HL-60 (cell line): ENCODE results near the gene UBN1.

Experiments used
- DNase-seq, 2 experiments: peaks; one replicate each; pipeline ENCODE4 v3.0.0-alpha.2; 2010 to 2020; ENCODE audit warnings: low read depth in 1 of 2, low spot score in 1 of 2
- H3K27ac ChIP-seq: fragments of 250-450 bp; sonication (Bioruptor Pico); replicated peaks from 2 replicates; pipeline ENCODE4 v1.5.1; 2020; ENCODE audit warnings: mild to moderate bottlenecking, moderate library complexity
- H3K27me3 ChIP-seq: fragments of 250-450 bp; sonication (Bioruptor Pico); 2 replicates; pipeline ENCODE4 v1.5.1; 2021; ENCODE audit warnings: mild to moderate bottlenecking, moderate library complexity; ENCODE audit not compliant: insufficient read depth, poor library complexity, severe bottlenecking
- H3K4me3 ChIP-seq: replicated peaks from 2 replicates; pipeline ENCODE4 v1.5.1; 2011; ENCODE audit warnings: mild to moderate bottlenecking, control low read depth, low read length; ENCODE audit not compliant: insufficient read depth
- GABPA ChIP-seq: IDR thresholded peaks from 2 replicates; pipeline ENCODE4 v1.6.1; 2012; ENCODE audit warnings: low read depth
- POLR2AphosphoS5 ChIP-seq: IDR thresholded peaks from 2 replicates; pipeline ENCODE4 v1.6.1; 2012; ENCODE audit warnings: low read depth
- REST ChIP-seq: IDR thresholded peaks from 2 replicates; pipeline ENCODE4 v1.6.1; 2012; ENCODE audit warnings: low read depth; ENCODE audit not compliant: insufficient replicate concordance
- SPI1 ChIP-seq: IDR thresholded peaks from 2 replicates; pipeline ENCODE4 v1.6.1; 2012; ENCODE audit warnings: low read depth, mild to moderate bottlenecking, borderline replicate concordance
- TF ChIP-seq, protein P1 (sequence below): IDR thresholded peaks from one replicate; pipeline ENCODE4 v1.5.1; 2011; ENCODE audit warnings: low read length, control low read depth, inconsistent platforms; ENCODE audit not compliant: insufficient read depth

The UBN1 gene

GRCh38 chr16:4820652-4821051 lies 26.6 kb upstream of the UBN1 start:
- Histone ChIP-seq H3K4me3 (no peak overlapping the region), H3K27ac (no peak overlapping the region), H3K27me3 (no peaks in the 10 kb centered on the region)
- no peak for DNase-seq
- TF ChIP-seq POLR2AphosphoS5, result no peak
- TF ChIP-seq GABPA, result no peak
- TF ChIP-seq, protein P1, sequence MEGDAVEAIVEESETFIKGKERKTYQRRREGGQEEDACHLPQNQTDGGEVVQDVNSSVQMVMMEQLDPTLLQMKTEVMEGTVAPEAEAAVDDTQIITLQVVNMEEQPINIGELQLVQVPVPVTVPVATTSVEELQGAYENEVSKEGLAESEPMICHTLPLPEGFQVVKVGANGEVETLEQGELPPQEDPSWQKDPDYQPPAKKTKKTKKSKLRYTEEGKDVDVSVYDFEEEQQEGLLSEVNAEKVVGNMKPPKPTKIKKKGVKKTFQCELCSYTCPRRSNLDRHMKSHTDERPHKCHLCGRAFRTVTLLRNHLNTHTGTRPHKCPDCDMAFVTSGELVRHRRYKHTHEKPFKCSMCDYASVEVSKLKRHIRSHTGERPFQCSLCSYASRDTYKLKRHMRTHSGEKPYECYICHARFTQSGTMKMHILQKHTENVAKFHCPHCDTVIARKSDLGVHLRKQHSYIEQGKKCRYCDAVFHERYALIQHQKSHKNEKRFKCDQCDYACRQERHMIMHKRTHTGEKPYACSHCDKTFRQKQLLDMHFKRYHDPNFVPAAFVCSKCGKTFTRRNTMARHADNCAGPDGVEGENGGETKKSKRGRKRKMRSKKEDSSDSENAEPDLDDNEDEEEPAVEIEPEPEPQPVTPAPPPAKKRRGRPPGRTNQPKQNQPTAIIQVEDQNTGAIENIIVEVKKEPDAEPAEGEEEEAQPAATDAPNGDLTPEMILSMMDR, result no peak
- TF ChIP-seq SPI1, result no peak
- TF ChIP-seq REST, result no peak

DNA sequence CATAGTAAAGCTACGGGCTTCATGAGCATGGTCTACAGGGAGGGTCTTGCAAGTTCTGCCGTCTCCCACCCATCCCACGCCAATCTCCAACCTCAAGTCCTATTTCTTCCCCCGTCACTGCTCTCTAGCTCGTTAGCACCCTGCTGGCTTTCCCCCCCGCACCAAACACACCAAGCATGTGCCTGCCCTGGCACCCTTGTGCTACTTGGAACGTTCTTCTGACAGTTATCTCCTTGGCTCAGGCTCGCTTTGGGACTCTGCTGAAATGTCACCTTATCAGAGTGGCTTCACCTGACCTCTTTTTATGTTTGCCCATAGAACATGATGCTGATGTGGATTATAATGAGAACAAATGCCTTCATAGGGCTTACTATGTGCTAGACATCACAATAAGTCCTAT lies 22.1 kb upstream of the UBN1 start:
- H3K27me3 ChIP-seq, result no peaks in the 10 kb centered on the region
- H3K4me3 ChIP-seq, result no peak overlapping the region
- DNase-seq, result no peak
- no peak overlapping the region for H3K27ac ChIP-seq
- TF ChIP-seq GABPA (no peak), REST (no peak), POLR2AphosphoS5 (no peak), SPI1 (no peak)
- TF ChIP-seq, protein P1, result no peak

DNA sequence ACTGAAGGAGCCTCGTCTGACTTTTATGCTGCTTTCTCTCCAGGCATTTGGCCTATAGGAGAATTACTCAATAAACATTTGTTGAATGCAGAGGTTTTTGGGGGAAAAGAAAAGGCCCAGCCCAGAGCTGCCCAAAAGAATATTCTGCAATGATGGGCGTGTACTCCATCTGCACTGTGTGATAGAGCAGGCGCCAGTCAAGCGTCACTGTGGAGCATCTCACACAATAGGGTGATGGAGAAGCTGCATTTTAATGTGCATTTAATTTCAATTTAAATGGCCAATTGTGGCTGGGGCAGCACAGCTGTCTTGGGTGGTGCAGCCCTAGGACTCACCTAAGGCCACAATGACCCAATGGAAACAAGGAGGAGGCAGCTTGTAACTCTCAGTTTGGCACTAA lies 20.8 kb upstream of the UBN1 start:
- no peaks in the 10 kb centered on the region for H3K27me3 ChIP-seq
- no peak for DNase-seq
- TF ChIP-seq SPI1, result no peak
- H3K27ac ChIP-seq, result no peak overlapping the region
- no peak overlapping the region for H3K4me3 ChIP-seq

- DNase-seq, result no peak
- TF ChIP-seq GABPA, result no peak
- TF ChIP-seq, protein P1, result no peak
- no peak for TF ChIP-seq REST
- no peak for TF ChIP-seq POLR2AphosphoS5
- no peak for TF ChIP-seq SPI1
- H3K27ac ChIP-seq, result no peak overlapping the region
Measured at GRCh38 chr16:4826980-4827379, 20.3 kb upstream of the UBN1 start.

More at GRCh38 chr16:4826980-4827379, 20.3 kb upstream of the UBN1 start:
- no peaks in the 10 kb centered on the region for H3K27me3 ChIP-seq
- H3K4me3 ChIP-seq, result no peak overlapping the region
